Measurements from ENCODE around the gene SUCLG2. TPM values are rescaled to one million over a fixed set of nuclear protein-coding genes. Genes with fewer than 3 reads are reported as not detected.

SUCLG2 gene
- total RNA-seq, 2 experiments from 2014 or later: 28.3 to 44.7 TPM

- H3K4me3 ChIP-seq (ENCODE audit: low read depth, low read length, poor library complexity, severe bottlenecking): peak overlapping the region; percentile 51
- H3K27ac ChIP-seq (ENCODE audit: low read depth, low read length, poor library complexity, severe bottlenecking): peak overlapping the region; percentile 96
- peaks cover 15% of the 10 kb centered on the region for H3K36me3 ChIP-seq (ENCODE audit: insufficient read depth, low read length)
- BruUV-seq (replicated peaks): no TSS peak
- H3K9me2 ChIP-seq (ENCODE audit: insufficient read depth, low read length): no peaks in the 10 kb centered on the region
- no peaks in the 10 kb centered on the region for H4K20me1 ChIP-seq (ENCODE audit: insufficient read depth, low read length)
- intact Hi-C loops (cut with micrococcal nuclease; ENCODE audit: unreplicated experiment): loop anchor here (5.0 to 10.0 kb wide), 2 partner anchors 639 to 1191 kb away; no protein-coding TSS in a partner anchor
- H3K79me2 ChIP-seq (ENCODE audit: insufficient read depth, low read depth, low read length): no peaks in the 10 kb centered on the region
- POLR2A ChIA-PET: interaction anchor here (1.1 to 1.5 kb wide), 2 partner anchors 8 to 17 kb away, joined by 4 read pairs; no protein-coding TSS in a partner anchor
- H3K4me1 ChIP-seq (ENCODE audit: insufficient read depth, low read length, poor library complexity, severe bottlenecking): peaks cover 51% of the 10 kb centered on the region
- peak overlapping the region; percentile 86 for H2AFZ ChIP-seq (ENCODE audit: low read length)
- TF ChIP-seq EZH2phosphoT487 (IDR thresholded peaks at IDR 0.05; ENCODE audit: borderline replicate concordance, low read depth, low read length): no peak
- no peak for TF ChIP-seq CTCF (conservative IDR thresholded peaks at IDR 0.05; ENCODE audit: low read length)
- CTCF ChIA-PET (ENCODE audit: unreplicated experiment): no interaction called here
- H3K4me2 ChIP-seq (ENCODE audit: low read length): peak overlapping the region; percentile 78
- peaks cover 15% of the 10 kb centered on the region; the same call in 1 of the 2 replicates for H3K9me3 ChIP-seq (ENCODE audit: low read length)
- DNase-seq (ENCODE audit: low spot score): peak; percentile 35
Measured at GRCh38 chr3:67686069-67686468, 31.7 kb upstream of the SUCLG2 start.

DNA sequence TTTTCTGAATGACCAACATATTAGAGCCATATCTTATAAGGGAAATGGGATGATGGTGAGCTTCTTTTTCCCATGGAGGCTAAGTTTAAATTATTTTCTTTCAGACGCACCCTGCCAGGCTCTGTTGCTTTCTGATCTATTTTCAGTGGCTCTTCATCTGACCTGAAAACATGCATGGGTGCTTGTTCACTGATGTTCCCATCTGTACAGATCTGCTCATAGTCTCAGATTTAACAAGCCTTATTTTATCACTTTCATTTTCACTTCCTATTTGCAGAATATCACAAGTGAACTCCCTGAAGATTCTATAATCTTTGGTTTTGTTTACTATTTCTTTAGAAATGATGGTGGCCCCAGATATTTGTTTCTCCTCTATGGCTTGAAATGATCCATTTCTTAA is 31.1 kb upstream of the SUCLG2 start:
- Histone ChIP-seq H3K4me3 (ENCODE audit: low read depth, low read length, poor library complexity, severe bottlenecking) (peak overlapping the region; percentile 51), H3K4me2 (ENCODE audit: low read length) (peak overlapping the region; percentile 78), H3K27ac (ENCODE audit: low read depth, low read length, poor library complexity, severe bottlenecking) (peak overlapping the region; percentile 96), H3K79me2 (ENCODE audit: insufficient read depth, low read depth, low read length) (no peaks in the 10 kb centered on the region), H3K9me3 (ENCODE audit: low read length) (peaks cover 15% of the 10 kb centered on the region; the same call in 1 of the 2 replicates), H3K9me2 (ENCODE audit: insufficient read depth, low read length) (no peaks in the 10 kb centered on the region), H3K36me3 (ENCODE audit: insufficient read depth, low read length) (peaks cover 15% of the 10 kb centered on the region), H3K4me1 (ENCODE audit: insufficient read depth, low read length, poor library complexity, severe bottlenecking) (peaks cover 57% of the 10 kb centered on the region), H2AFZ (ENCODE audit: low read length) (peak overlapping the region; percentile 86), H4K20me1 (ENCODE audit: insufficient read depth, low read length) (no peaks in the 10 kb centered on the region)
- POLR2A ChIA-PET: interaction anchor here (0.6 to 2.4 kb wide), 7 partner anchors 9 to 67 kb away, joined by 3 to 10 read pairs (median 5); no protein-coding TSS in a partner anchor
- intact Hi-C loops (cut with micrococcal nuclease; ENCODE audit: unreplicated experiment): loop anchor here (2.0 to 10.0 kb wide), 3 partner anchors 31 to 1191 kb away; partner anchors contain the start of gene SUCLG2
- BruUV-seq (replicated peaks): no TSS peak
- peak; percentile 88 for DNase-seq (ENCODE audit: low spot score)
- TF ChIP-seq EZH2phosphoT487 (IDR thresholded peaks at IDR 0.05; ENCODE audit: borderline replicate concordance, low read depth, low read length) (no peak), CTCF (conservative IDR thresholded peaks at IDR 0.05; ENCODE audit: low read length) (no peak)
- CTCF ChIA-PET (ENCODE audit: unreplicated experiment): no interaction called here

GRCh38 chr3:67684211-67684610 is 29.8 kb upstream of the SUCLG2 start:
- peak overlapping the region; percentile 86; the same call in 1 of the 2 replicates for H2AFZ ChIP-seq (ENCODE audit: low read length)
- H3K4me3 ChIP-seq (ENCODE audit: low read depth, low read length, poor library complexity, severe bottlenecking): no peak overlapping the region
- ChIA-PET CTCF (ENCODE audit: unreplicated experiment) (interaction anchor here (0.8 kb wide), 1 partner anchor 750 kb away, joined by 3 read pairs; no protein-coding TSS in a partner anchor), POLR2A (interaction anchor here (0.7 to 2.4 kb wide), 13 partner anchors 9 to 1163 kb away, joined by 3 to 16 read pairs (median 3); partner anchors contain the start of gene SUCLG2)
- no TSS peak for BruUV-seq (replicated peaks)
- intact Hi-C loops (cut with micrococcal nuclease; ENCODE audit: unreplicated experiment): loop anchor here (2.0 to 10.0 kb wide), 3 partner anchors 29 to 1189 kb away; partner anchors contain the start of gene SUCLG2
- H3K9me3 ChIP-seq (ENCODE audit: low read length): peaks cover 15% of the 10 kb centered on the region; the same call in 1 of the 2 replicates
- H3K27ac ChIP-seq (ENCODE audit: low read depth, low read length, poor library complexity, severe bottlenecking): peak overlapping the region; percentile 96
- H3K4me1 ChIP-seq (ENCODE audit: insufficient read depth, low read length, poor library complexity, severe bottlenecking): peaks cover 70% of the 10 kb centered on the region
- no peaks in the 10 kb centered on the region for H3K9me2 ChIP-seq (ENCODE audit: insufficient read depth, low read length)
- no peak for DNase-seq (ENCODE audit: low spot score)
- no peaks in the 10 kb centered on the region for H3K79me2 ChIP-seq (ENCODE audit: insufficient read depth, low read depth, low read length)
- no peak for TF ChIP-seq EZH2phosphoT487 (IDR thresholded peaks at IDR 0.05; ENCODE audit: borderline replicate concordance, low read depth, low read length)
- no peak for TF ChIP-seq CTCF (conservative IDR thresholded peaks at IDR 0.05; ENCODE audit: low read length)
- H4K20me1 ChIP-seq (ENCODE audit: insufficient read depth, low read length): no peaks in the 10 kb centered on the region
- peaks cover 15% of the 10 kb centered on the region for H3K36me3 ChIP-seq (ENCODE audit: insufficient read depth, low read length)
- peak overlapping the region; percentile 78 for H3K4me2 ChIP-seq (ENCODE audit: low read length)

Data from OCI-LY7 (cell line).